OCI-LY3 (cell line): Measurements from ENCODE around the gene ABHD17B.

Source experiments
- H2AFZ ChIP-seq: fragments of 200-600, 300-600 bp; shearing (Covaris generic); 2 replicates; pipeline ENCODE4 v1.6.0; 2014; ENCODE audit warnings: antibody characterized with exemption, low read depth, low read length
- H3K27ac ChIP-seq: fragments of 200-600, 300-600 bp; sonication (generic); 2 replicates; pipeline ENCODE4 v1.5.1; 2014; ENCODE audit warnings: mild to moderate bottlenecking, low read length, moderate library complexity, mixed read lengths
- H3K27me3 ChIP-seq: fragments of 200-600, 300-600 bp; sonication (generic); 2 replicates; pipeline ENCODE4 v1.6.1; 2014; ENCODE audit warnings: low read depth, low read length, mixed read lengths
- H3K36me3 ChIP-seq: fragments of 200-600, 300-600 bp; sonication (generic); replicated peaks from 2 replicates; pipeline ENCODE3; 2014; ENCODE audit warnings: low read depth, low read length, mixed read lengths
- H3K4me1 ChIP-seq: fragments of 300-600, 200-600 bp; sonication (generic); 2 replicates; pipeline ENCODE4 v1.6.1; 2014; ENCODE audit warnings: low read length, mixed read lengths
- H3K4me2 ChIP-seq: fragments of 200-600, 300-600 bp; sonication (generic); 2 replicates; pipeline ENCODE4 v1.6.1; 2014; ENCODE audit warnings: low read length, mixed read lengths
- H3K4me3 ChIP-seq: fragments of 300-600, 200-600 bp; sonication (generic); 2 replicates; pipeline ENCODE4 v1.5.1; 2014; ENCODE audit warnings: antibody characterized with exemption, mild to moderate bottlenecking, low read length, moderate library complexity
- H3K79me2 ChIP-seq: fragments of 300-600, 200-600 bp; shearing (Covaris generic); 2 replicates; pipeline ENCODE4 v1.6.1; 2014; ENCODE audit warnings: mild to moderate bottlenecking, low read length, mixed read lengths
- H3K9ac ChIP-seq: fragments of 300-600, 200-600 bp; shearing (Covaris generic); 2 replicates; pipeline ENCODE4 v1.6.0; 2014; ENCODE audit warnings: mild to moderate bottlenecking, low read length, moderate library complexity
- H3K9me3 ChIP-seq: fragments of 200-600, 300-600 bp; shearing (Covaris generic); 2 replicates; pipeline ENCODE4 v1.6.1; 2014; ENCODE audit warnings: low read length, mixed read lengths; ENCODE audit not compliant: insufficient read depth
- H4K20me1 ChIP-seq: fragments of 200-600, 300-600 bp; sonication (generic); 2 replicates; pipeline ENCODE4 v1.6.1; 2016; ENCODE audit warnings: low read length, mixed read lengths; ENCODE audit not compliant: insufficient read depth
- CTCF ChIP-seq: fragments of 200-600, 300-600 bp; sonication (generic); IDR thresholded peaks from 2 replicates; pipeline ENCODE4 v1.5.1; 2014; ENCODE audit warnings: antibody characterized with exemption, low read length, low read depth
- EZH2phosphoT487 ChIP-seq: fragments of 200-600 bp; shearing (Covaris generic); IDR thresholded peaks from 2 replicates; pipeline ENCODE4 v1.6.1; 2018; ENCODE audit warnings: antibody characterized with exemption, mixed run types, low read depth

The ABHD17B gene

GRCh38 chr9:71921190-71921814 lies 10.3 kb upstream of the ABHD17B start:
- no peaks in the 10 kb centered on the region for H3K9me3 ChIP-seq
- no peaks in the 10 kb centered on the region for H3K27me3 ChIP-seq
- H3K4me3 ChIP-seq: no peak overlapping the region
- no peak overlapping the region for H3K9ac ChIP-seq
- H3K27ac ChIP-seq: no peak overlapping the region
- peaks cover 5% of the 10 kb centered on the region; the same call in 1 of the 2 replicates for H4K20me1 ChIP-seq
- H3K4me2 ChIP-seq: no peak overlapping the region
- no peak for TF ChIP-seq CTCF
- TF ChIP-seq EZH2phosphoT487: no peak
- no peak overlapping the region for H2AFZ ChIP-seq
- 0 out of 2 replicates have a peak, but pooled peaks cover 4% of the 10 kb centered on the region for H3K4me1 ChIP-seq
- H3K79me2 ChIP-seq: peaks cover 17% of the 10 kb centered on the region
- H3K36me3 ChIP-seq: no peaks in the 10 kb centered on the region

GRCh38 chr9:71920456-71921189 lies 9.6 kb upstream of the ABHD17B start:
- Histone ChIP-seq H3K36me3 (no peaks in the 10 kb centered on the region), H3K4me2 (no peak overlapping the region), H3K27ac (no peak overlapping the region), H3K4me1 (peaks cover 8% of the 10 kb centered on the region), H3K9ac (no peak overlapping the region), H3K79me2 (peaks cover 24% of the 10 kb centered on the region), H3K4me3 (no peak overlapping the region), H3K9me3 (no peaks in the 10 kb centered on the region), H4K20me1 (peaks cover 10% of the 10 kb centered on the region), H3K27me3 (no peaks in the 10 kb centered on the region), H2AFZ (no peak overlapping the region)
- TF ChIP-seq EZH2phosphoT487 (no peak), CTCF (no peak)

- Histone ChIP-seq H3K4me2 (no peak overlapping the region), H2AFZ (no peak overlapping the region), H3K36me3 (no peaks in the 10 kb centered on the region), H3K4me3 (no peak overlapping the region), H3K9ac (no peak overlapping the region), H3K27me3 (no peaks in the 10 kb centered on the region), H3K9me3 (no peaks in the 10 kb centered on the region), H3K79me2 (peaks cover 41% of the 10 kb centered on the region), H3K4me1 (peaks cover 13% of the 10 kb centered on the region), H4K20me1 (peaks cover 11% of the 10 kb centered on the region), H3K27ac (no peak overlapping the region)
- TF ChIP-seq EZH2phosphoT487 (no peak), CTCF (no peak)
Measured at GRCh38 chr9:71918419-71918818, 7.4 kb upstream of the ABHD17B start.

GRCh38 chr9:71916834-71917534 lies 6.0 kb upstream of the ABHD17B start:
- Histone ChIP-seq H3K79me2 (peaks cover 55% of the 10 kb centered on the region), H4K20me1 (peaks cover 11% of the 10 kb centered on the region), H3K27me3 (no peaks in the 10 kb centered on the region), H3K36me3 (no peaks in the 10 kb centered on the region), H3K4me1 (peaks cover 23% of the 10 kb centered on the region), H2AFZ (no peak overlapping the region), H3K9ac (no peak overlapping the region), H3K4me2 (no peak overlapping the region), H3K4me3 (no peak overlapping the region), H3K27ac (no peak overlapping the region), H3K9me3 (no peaks in the 10 kb centered on the region)
- TF ChIP-seq EZH2phosphoT487: no peak
- no peak for TF ChIP-seq CTCF
